GM12875 (cell line): ENCODE measurements around the gene GCNT2.

Experiments used
- H3K4me3 ChIP-seq: one replicate; pipeline ENCODE4 v1.5.1; 2011; ENCODE audit warnings: low read depth, low read length, control low read depth
- CTCF ChIP-seq: IDR thresholded peaks from 2 replicates; pipeline ENCODE4 v1.5.1; 2011; ENCODE audit warnings: low read depth, mild to moderate bottlenecking, control low read depth, inconsistent platforms, low read length, moderate library complexity, borderline replicate concordance; ENCODE audit not compliant: insufficient read depth

GCNT2 gene

GRCh38 chr6:10537726-10538125 lies 16.6 kb downstream of the GCNT2 start:
- TF ChIP-seq CTCF: no peak
- H3K4me3 ChIP-seq: no peak overlapping the region

GRCh38 chr6:10540073-10540746 lies 19.1 kb downstream of the GCNT2 start:
- no peak overlapping the region for H3K4me3 ChIP-seq
- no peak for TF ChIP-seq CTCF

- no peak overlapping the region for H3K4me3 ChIP-seq
- TF ChIP-seq CTCF: no peak
These were observed 20.4 kb downstream of the GCNT2 start for GRCh38 chr6:10541591-10541990.

GRCh38 chr6:10542213-10542612 lies 21.1 kb downstream of the GCNT2 start:
- no peak for TF ChIP-seq CTCF

GRCh38 chr6:10543488-10543887 lies 22.3 kb downstream of the GCNT2 start:
- no peak for TF ChIP-seq CTCF
- H3K4me3 ChIP-seq: no peak overlapping the region

More at GRCh38 chr6:10542213-10542612, 21.1 kb downstream of the GCNT2 start:
- H3K4me3 ChIP-seq: no peak overlapping the region

- no peak overlapping the region for H3K4me3 ChIP-seq
- no peak for TF ChIP-seq CTCF
These were observed 24.3 kb downstream of the GCNT2 start for GRCh38 chr6:10545482-10545881.

- no peak overlapping the region for H3K4me3 ChIP-seq
- no peak for TF ChIP-seq CTCF
These were observed 26.7 kb downstream of the GCNT2 start for GRCh38 chr6:10547809-10548208.
